Activated gamma-delta T cell (primary cell): ENCODE results near the gene G6PD.
"Not testable (repeated sequence)": the region's sequence is repeated elsewhere in the genome, so short reads cannot be mapped to it uniquely, and the experiment has no call there.

ENCODE experiments used
- DNase-seq: peaks from one replicate; lab custom pipeline; 2025; lab: John Stamatoyannopoulos, UW

Gene G6PD

DNA sequence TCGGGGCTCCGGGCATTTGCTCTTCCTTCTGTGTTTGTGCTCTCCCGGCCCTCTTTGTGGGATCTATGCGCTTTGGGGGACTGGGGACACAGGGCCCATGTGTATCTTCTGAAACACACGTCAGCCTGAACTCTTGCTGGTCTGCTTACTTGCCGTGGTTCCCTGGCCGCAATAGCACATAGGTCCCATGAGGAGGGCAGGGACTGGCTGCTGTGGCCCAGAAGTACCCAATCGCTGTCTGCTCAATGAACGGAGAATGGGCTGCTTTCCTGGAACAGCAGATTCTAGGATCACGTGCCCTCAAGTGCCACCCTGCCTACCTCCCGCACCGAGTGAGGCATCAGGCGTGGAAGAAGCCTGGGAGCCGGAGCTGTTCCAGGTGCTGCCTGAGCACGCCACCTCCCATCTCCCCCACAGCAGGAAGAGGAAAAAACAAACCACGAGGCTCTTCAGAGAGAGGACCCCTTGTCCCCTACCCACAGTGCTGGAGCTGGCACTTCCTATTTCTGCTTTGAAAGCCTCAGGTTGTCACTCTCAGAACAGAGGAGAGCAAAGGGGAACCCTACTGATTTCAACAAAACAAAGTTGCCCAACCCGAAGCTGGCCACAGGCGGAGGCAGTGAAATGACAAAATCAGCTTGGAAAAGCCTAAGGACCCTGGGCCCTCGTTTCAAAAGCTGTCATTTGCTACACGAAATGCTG, 3.8 kb downstream of the G6PD start:
- no peak for DNase-seq

DNA sequence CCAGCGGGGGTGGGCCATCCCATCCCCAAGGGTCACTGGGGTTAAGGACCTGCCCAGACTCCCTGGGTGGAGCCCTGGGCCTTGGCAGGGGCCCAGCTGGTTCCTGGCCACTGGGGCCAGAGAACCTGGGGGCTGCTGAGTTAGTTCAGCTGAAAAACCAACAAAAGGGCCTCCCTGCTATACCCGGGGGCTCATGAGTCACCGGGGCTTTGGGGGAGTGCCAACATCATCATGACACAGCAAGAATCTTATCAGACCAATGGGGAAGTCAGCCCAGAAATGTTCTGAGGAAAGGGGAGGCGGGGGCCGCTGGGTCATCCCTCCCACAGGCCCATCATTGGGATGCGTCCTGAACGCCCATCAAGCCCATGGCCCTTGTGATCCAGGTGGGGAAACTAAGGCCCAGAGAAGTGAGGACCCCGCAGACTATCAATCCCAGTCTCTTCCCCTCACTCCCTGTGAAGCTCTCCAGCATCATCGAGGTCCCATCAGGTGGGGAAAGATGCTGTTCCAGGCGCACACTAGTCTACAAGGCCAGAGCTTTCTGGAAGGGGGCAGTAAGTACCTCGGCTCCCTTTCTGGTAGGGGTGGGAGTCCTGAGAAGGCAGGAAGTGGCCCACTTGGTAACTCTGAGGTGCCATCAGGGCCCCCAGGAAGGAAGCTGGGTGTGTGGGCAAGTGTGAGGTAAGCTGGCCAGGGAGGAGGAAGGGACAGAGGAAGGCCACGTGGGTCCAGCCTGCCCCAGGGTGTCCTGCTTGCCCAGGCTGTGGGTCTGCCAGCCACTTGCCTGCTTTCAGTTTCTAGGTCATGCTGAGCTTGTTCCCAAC, 4.5 kb downstream of the G6PD start:
- DNase-seq: no peak

DNA sequence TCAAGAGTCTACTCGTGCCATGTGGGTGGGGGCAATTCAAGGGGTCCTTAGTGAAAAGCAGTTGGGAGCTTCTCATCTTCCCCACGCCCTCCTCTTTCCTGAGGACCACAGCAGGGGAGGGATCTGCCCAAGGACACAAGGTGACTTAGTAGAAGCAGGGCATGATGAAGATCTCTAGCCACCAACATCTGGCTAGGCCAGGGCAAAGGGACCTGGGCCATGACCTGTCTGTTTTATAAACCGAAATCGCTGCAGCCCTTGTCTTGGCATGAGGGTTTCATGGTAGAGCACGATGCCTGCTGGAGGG, 5.1 kb downstream of the G6PD start:
- DNase-seq: no peak

DNA sequence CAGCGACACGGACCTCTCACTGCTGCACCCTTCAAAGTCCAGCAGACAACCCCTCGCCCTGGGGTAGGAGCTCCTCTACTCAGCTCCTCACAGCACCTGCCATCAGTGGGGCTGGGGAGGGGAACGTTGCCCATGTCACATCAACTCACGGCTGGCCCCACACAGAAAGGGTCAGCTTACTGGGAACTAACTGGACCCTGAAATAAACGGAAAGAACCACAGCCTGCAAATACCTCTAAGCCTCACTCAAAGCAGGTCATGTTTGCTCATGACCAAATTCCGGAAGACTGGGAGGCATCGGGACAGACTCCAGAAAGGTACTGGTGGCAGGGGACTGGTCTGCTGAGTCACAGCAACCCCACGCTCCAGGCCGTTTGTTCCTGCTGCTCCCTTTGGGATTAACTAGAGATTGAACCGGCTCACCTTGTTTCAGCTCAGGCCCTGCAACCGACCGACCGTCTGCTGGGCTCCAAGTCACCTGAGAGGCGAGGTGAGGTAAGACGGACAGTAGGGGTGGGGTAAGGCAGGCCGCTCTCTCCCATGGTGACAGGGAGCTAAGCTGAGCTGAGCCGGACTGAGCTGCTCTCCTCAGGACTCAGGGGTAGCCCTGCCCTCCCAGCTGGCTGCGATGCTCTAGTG, 5.6 kb downstream of the G6PD start:
- no peak for DNase-seq

DNA sequence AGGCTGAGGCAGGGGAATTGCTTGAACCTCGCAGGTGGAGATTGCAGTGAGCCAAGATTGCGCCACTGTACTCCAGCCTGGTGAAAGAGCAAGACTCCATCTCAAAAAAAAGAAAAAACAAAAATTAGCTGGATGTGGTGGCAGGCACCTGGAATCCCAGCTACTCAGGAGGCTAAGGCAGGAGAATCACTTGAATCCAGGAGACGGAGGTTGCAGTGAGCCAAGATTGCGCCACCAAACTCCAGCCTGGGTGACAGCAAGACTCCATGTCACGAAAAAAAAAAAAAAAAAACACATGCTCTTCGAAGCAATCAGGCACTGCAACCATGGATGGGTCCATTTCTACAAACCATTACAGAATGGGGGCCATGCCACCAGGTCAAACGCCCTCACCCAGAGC, 6.3 kb downstream of the G6PD start:
- not testable (repeated sequence) for DNase-seq

DNA sequence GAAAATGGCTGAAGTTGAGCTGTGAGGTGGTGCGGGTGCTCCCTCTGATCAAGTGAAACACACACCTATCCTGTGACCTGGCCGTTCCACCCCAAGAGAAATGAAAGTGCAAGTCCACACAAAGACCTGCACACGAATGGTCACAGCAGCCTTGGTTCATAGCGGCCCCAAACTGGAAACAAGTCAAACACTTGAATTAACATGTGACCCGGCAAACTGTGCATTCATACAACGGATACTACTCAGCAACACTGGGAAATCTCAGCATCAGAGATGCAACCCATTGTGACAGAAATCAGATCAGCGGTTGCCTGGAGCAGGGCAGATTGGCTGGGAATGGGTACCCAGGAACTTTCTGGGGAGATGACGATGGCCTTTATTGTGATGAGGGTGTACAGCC, 7.6 kb downstream of the G6PD start:
- no peak for DNase-seq

DNA sequence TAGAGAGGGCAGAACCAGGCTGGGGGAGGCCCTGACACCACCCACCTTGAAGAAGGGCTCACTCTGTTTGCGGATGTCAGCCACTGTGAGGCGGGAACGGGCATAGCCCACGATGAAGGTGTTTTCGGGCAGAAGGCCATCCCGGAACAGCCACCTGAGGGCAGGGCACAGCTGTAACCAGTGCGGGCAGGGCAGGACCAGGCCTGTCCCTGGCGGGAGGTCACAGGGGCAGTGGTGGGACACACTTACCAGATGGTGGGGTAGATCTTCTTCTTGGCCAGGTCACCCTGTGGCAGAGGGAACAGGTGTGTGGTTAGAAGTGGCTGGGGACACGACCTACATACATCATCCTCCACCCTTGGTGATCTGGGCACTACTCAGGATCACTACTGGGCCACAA, 10.8 kb downstream of the G6PD start:
- no peak for DNase-seq

DNA sequence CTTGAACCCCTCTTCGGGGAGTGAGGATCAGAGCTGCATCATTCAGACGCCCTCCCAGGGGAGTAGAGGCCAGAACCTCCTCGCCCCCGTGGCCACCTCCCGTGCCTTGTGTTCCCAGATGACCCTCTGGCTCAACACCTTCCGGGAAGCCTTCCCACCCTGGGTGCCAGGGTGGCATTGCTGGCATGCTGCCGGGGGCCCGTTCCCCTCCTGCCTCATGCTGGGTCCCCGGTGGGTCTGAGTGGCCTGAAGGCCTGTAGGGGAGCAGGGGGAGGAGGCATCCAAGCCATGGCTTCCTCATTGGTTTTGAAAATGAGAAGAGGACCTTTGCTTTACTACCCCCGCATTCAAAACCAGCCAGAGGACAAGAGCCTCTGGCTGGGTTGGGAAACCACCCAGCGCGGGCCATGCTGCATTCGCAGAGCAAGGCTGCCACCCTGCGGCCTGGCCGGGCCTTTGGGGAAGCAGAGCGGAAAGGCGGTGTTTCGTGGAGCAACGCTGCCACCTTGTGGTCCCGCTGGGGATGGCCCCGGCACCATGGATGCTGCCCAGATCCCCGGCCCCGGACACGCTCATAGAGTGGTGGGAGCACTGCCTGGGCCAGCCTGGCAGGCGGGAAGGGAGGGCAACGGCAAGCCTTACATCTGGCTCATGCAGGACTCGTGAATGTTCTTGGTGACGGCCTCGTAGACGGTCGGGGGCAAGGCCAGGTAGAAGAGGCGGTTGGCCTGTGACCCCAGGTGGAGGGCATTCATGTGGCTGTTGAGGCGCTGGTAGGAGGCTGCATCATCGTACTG, 11.9 kb downstream of the G6PD start:
- DNase-seq: peak; percentile 85

DNA sequence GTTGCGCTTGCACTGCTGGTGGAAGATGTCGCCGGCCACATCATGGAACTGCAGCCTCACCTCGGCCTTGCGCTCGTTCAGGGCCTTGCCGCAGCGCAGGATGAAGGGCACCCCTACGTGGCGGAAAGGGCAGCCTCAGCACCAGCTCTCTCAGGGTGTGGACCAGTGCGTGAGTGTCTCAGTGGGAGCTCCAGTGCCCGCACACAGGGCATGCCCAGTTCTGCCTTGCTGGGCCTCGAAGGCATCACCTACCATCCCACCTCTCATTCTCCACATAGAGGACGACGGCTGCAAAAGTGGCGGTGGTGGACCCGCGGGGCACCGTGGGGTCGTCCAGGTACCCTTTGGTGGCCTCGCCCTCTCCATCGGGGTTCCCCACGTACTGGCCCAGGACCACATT, 14.0 kb downstream of the G6PD start:
- no peak for DNase-seq

DNA sequence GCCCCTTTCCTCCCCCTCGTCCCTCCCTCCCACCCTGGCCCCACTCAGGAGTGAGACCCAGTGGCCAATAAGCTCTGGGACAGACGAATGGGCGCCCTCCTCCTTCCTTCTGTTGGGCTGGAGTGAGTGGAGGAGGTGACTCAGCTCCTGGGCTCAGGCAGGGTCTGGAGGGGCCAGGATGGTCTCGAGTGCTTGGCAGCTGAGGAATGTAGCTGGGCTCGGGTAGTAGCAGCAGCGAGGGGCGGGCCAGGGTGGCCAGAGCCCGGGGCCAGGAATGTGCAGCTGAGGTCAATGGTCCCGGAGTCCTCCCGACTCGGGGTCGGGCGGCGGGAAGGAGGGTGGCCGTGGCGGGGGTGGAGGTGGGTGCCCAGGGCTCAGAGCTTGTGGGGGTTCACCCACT, 15.0 kb downstream of the G6PD start:
- no peak for DNase-seq

DNA sequence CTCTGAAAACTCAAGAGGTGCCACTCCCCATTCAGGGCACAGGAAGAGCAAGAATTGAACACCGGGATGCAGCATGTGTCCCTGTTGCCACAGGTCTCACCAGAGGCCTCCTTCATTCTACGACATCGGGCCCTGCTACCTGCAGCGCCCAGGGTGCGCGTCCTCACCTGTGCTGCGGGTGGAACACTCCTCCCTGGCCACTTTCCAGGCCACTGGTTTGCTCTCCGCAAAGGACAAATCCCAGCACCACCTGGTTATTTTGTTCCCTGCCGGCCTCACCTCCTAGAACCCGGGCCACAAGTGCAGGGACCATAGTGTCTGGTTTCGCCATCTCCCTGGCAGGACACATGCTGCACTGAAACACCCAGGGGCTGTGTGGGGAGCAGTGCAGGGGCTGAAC, 16.4 kb downstream of the G6PD start:
- no peak for DNase-seq

DNA sequence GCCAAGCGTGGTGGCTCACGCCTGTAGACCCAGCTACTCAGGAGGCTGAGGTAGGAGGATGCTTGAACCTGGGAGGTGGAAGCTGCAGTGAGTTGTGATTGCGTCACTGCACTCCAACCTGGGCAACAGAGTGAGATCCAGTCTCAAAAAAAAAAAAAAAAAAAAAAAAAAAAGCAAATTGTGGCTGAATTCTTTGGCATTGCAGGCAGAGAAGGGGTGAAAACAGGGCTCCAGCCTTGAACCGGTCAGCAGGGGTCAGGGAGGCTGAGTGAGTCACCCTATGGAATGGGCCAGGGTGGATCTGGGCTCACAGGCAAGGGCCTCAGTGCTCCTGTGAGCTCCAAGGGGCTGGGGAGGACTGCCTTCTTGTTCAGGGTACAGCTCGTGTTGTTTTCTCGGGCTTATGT, 17.4 kb downstream of the G6PD start:
- DNase-seq: no peak

DNA sequence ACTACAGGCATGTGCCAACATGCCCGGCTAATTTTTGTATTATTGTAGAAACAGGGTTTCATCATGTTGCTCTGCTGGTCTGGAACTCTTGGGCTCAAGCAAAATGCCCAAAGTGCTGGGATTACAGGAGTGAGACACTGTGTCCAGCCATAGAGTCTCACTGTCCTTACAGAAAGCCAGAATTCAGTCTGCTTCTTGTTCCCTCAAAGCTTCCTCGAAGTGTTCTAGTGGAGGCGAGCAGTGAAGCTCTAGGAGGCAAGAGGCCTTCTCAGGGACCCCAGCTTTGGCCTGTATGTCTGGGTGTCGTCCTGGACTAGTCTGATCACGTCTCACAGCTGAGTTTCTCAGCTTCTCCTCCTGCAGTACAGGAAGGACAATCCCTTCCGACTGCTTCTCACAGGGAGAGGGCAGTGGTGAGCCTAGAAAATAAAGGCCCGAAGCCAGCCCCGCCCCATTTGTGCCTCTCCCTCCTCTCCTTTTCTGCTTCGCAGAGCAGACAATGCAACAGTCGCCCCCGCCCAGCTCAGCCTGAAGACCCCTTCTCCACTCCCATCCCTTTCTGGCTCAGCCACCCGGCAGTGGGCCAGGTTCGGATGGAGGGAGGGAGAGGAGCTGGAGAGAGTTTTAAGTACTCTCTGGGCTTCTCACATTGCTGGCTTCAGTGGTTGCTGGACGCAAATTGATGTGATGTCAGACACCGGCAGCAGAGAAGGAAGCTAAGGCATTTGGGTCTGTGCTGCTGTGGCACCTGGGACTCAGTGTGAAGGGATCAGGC, 19.6 kb downstream of the G6PD start:
- DNase-seq: no peak

DNA sequence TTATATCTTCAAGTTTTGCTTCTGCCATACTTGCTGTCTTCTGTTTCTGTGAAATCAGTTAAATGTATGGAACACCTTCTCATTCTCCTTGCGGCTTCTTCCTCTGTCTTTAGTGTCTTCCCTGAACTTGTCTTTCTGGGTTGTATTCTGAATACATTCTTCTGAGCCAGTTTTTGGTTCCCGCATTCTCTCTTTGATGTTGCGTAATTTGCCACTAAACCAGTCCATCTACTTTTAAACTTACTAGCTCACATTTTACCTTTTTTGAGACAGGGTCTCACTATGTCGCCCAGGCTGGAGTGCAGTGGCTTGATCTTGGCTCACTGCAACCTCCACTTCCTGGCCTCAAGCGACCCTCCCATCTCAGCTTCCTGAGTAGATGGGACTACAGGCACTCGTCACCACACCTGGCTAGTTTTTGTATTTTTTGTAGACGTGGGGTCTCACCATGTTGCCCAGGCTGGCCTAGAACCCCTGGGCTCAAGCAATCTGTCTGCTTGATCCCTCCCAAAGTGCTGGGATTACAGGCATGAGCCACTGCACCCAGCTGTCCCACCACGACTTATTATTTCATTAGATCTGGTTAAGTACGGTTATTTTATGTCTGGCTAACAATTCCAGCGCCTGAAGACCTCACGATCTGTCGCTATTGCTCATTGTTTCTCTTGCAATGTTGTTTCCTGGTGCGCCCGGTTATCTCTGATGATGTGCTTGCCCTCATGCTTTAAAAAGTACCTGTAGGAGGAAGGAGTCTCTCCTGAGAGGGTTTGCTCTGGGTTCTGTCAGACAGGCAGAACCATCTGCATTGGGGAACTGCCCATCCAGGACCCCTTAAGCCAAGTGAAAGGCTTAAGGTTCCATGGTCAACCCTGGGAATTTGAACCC, 20.8 kb downstream of the G6PD start:
- no peak for DNase-seq

DNA sequence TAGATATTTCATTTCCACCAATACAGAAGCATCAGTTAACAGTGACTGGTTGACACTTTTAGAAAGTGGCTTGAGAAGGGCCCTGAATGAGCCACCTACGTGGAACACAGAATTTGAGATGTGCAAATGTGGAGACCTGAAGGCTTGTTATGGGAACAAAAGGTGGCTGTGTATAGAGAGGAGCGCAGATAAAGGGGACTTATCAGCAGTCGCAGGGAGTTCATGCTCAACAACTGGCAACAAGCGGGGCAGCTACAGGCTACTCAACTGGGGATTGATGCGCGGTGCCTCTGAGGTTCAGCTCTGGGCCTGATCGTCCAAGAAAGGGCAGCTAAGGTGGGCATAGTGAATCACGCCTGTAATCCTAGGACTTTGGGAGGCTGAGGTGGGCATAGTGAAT, 27.3 kb downstream of the G6PD start:
- no peak for DNase-seq

DNA sequence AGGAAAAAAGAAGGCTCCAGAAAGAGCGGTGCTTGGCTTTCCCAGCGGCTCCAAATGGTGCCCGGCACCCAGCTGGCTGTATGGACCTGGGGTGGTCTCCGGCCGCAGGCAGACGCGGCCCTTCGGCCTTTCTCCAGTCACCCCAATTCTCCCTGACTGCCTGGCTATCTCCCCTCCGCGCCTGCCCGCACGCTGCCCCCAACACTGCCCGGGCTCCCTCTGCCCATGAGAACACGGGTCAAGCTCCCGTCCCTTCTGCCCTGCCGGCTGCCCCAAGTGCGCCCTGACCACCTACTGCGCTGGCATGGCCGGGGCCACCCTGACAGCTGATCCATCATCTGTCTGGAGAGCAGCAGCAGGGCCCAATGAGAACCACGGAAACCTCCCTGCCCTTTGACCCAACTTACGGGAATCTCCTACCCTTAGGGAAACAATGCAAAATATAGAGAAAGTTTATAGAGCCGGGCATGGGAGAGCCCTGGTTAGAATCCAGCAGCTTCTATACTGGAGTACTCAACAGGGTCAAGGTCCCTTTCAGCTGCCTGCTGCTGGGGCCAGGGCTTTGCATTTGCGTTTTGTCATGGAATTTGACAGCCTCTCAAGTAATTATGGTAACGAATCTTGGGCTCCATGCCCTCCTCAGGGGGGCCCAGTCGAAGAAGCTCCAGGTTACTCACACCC, 29.4 kb downstream of the G6PD start:
- no peak for DNase-seq

DNA sequence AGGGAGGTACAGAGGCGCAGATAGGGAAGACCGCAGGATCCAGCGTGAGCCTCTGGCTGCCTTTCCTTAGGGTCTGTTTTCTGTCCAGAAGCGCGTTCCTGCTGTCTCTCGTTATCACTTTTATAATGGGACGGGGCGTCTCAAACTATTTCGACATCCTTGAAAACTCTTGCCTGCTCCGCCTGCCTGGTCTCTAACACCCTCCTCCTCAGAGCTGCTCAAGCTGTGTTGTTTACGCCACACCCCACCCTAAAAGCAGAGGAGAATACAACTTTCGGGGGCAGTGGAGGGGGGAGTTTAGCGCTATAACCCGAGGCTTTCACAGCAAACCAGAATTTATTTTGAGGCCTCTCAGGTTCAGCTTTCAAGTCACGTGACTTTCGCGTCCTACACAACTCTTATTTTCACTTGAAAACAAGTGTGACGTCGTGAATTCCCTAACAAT, 30.0 kb downstream of the G6PD start:
- no peak for DNase-seq

DNA sequence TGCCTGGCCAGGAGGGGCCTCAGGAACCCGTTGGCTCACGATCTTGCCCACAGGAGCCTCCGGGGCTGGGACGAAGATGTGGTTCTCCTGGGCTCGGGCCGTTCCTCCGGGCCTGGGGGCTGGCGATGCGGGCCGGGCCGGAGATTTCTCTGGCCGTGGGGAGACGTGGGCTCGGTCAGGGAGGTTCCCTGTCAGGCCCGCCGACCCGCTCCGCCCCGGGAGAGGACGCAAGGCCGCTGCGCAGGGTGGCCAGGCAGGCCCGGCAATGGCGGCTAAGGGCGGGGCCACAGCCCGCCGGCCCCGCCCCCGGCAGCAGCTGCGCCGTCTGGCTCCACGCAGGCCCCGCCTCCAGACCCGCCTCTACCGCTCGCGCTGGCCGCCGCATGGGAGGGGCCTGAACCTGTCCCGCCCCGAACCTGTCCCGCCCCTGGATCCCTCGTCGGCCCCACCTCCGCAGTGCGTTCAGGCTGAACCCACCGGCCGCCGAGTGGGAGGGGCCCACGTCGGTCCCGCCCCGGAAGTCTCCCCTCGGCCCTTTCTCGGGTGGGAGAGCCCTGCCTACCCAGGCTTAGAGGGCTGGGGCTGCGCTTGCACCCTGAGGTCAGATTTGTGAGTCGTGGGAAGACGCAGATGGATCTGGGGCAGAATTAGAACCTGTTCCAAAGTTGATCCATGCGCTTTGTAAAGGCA, 30.5 kb downstream of the G6PD start, which contains the start of gene FAM3A:
FAM3A (minus strand) TSS at position 267 of the 690 bp plus-strand sequence. CDS start 460 bp downstream, outside the sequence.
- peak; percentile 88 for DNase-seq
